Peyer's patch (tissue), 4 donors: Measurements from ENCODE around the gene CCNYL1.

Experiments used
- POLR2A ChIP-seq, 2 donors: fragments of 450-650 bp; IDR thresholded peaks; one replicate each; pipeline ENCODE4 v1.5.1; 2017; ENCODE audit warnings: antibody characterized with exemption in 2 of 2, mild to moderate bottlenecking in 2 of 2, moderate library complexity in 2 of 2
- TF ChIP-seq, protein P1 (sequence below), 6 experiments: fragments of 450-650 bp in 4 of 6; fragments of 200-600 bp in 2 of 6; sonication (generic) in 1 of 6; IDR thresholded peaks; one replicate each; pipeline ENCODE4 v1.5.1; 2017 to 2019; ENCODE audit warnings: antibody characterized with exemption in 6 of 6, mild to moderate bottlenecking in 3 of 6, moderate library complexity in 1 of 6

DNA sequence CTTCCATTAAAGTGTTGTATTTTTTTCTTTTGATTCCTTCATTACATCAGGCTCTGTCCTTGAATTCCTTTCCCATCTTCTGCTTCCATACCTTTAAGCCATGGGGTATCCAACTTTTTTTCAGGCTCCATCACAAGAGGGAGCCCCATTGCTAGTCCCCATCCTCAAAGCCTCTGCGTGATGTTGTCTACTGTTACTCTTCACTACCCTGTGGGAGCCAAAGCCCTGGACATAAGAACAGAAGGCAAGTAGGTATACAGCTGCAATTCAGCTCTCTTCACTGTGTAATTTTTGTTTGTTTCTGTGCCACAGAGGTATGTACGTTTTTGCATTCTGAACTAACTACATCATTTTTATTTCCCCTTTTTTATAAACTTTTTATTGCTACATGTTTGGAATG, 36.6 kb upstream of the CCNYL1 start:
- TF ChIP-seq, protein P1, sequence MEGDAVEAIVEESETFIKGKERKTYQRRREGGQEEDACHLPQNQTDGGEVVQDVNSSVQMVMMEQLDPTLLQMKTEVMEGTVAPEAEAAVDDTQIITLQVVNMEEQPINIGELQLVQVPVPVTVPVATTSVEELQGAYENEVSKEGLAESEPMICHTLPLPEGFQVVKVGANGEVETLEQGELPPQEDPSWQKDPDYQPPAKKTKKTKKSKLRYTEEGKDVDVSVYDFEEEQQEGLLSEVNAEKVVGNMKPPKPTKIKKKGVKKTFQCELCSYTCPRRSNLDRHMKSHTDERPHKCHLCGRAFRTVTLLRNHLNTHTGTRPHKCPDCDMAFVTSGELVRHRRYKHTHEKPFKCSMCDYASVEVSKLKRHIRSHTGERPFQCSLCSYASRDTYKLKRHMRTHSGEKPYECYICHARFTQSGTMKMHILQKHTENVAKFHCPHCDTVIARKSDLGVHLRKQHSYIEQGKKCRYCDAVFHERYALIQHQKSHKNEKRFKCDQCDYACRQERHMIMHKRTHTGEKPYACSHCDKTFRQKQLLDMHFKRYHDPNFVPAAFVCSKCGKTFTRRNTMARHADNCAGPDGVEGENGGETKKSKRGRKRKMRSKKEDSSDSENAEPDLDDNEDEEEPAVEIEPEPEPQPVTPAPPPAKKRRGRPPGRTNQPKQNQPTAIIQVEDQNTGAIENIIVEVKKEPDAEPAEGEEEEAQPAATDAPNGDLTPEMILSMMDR (IDR thresholded peaks at IDR 0.05), result no peak
- no peak for TF ChIP-seq POLR2A (IDR thresholded peaks at IDR 0.05)
